Left lung (tissue), 10 donors: Measurements from ENCODE around the gene ZSWIM6. TPM values are rescaled to one million over a fixed set of nuclear protein-coding genes. Genes with fewer than 3 reads are reported as not detected.
A peak's percentile ranks its signal among the peaks of the same experiment; 100 is the strongest.

ENCODE experiments used
- ATAC-seq: fragments of 200-7000 bp; cut with Tn5 transposase; one replicate; pipeline ENCODE4 v1.9.1; 2020; ENCODE audit warnings: moderate library complexity
- DNase-seq, 4 donors: peaks; one replicate each; pipeline ENCODE4 v3.0.0-alpha.2; 2013 to 2020
- H3K27ac ChIP-seq, 2 donors: fragments of 200-600 bp; sonication (generic) in 1 of 2; one replicate each; pipeline versions ENCODE4 v1.5.0 to v1.8.0; 2020 to 2021
- H3K27me3 ChIP-seq, 2 donors: fragments of 200-600 bp; sonication (generic) in 1 of 2; one replicate each; pipeline versions ENCODE4 v1.5.0 to v1.8.0; 2020 to 2021
- H3K36me3 ChIP-seq, 2 donors: fragments of 200-600 bp; sonication (generic) in 1 of 2; one replicate each; pipeline versions ENCODE4 v1.5.0 to v1.8.0; 2020 to 2021
- H3K4me1 ChIP-seq, 2 donors: fragments of 200-600 bp; one replicate each; pipeline ENCODE4 v1.8.0; 2021
- H3K4me3 ChIP-seq, 2 donors: fragments of 200-600 bp; sonication (generic) in 1 of 2; one replicate each; pipeline versions ENCODE4 v1.5.0 to v1.8.0; 2020 to 2021; ENCODE audit warnings: mild to moderate bottlenecking in 1 of 2
- H3K9me3 ChIP-seq, 2 donors: fragments of 200-600 bp; sonication (generic) in 1 of 2; one replicate each; pipeline versions ENCODE4 v1.5.0 to v1.8.0; 2020 to 2021
- intact Hi-C, 2 donors: fragments of 100-400 bp; cut with DNase I; formaldehyde crosslinking; loops; one replicate each; pipeline versions ENCODE4 v1.11.2 to v1.14.2; 2022
- polyA plus RNA-seq, 6 donors: library from polyadenylated mRNA; unstranded; fragments of 120-200 nt; gene quantifications; one replicate each; pipeline ENCODE4 v1.2.1, GENCODE V29; 2013; ENCODE audit not compliant: insufficient read length in 6 of 6
- total RNA-seq, 2 donors: library from RNA; stranded (reverse); fragmentation: NEBNext Ultra II Directional; extraction: Animal tissue kit (Norgen Biotek cat#: 25700); gene quantifications; one replicate each; pipeline ENCODE4 v1.2.1, GENCODE V29; 2021
- TF ChIP-seq, protein P1 (sequence below), 2 donors: fragments of 200-600 bp; sonication (generic) in 1 of 2; IDR thresholded peaks; one replicate each; pipeline versions ENCODE4 v1.5.0 to v1.8.0; 2021; ENCODE audit warnings: antibody characterized with exemption in 2 of 2
- donor health status: DM: no; HTN: yes; CAD: no.
- donor health status: DM: no; HTN: no; CAD: no.

Gene ZSWIM6
- total and polyA plus RNA-seq, 8 donors = 17.5 to 24.4 (median 22.3) TPM

DNA sequence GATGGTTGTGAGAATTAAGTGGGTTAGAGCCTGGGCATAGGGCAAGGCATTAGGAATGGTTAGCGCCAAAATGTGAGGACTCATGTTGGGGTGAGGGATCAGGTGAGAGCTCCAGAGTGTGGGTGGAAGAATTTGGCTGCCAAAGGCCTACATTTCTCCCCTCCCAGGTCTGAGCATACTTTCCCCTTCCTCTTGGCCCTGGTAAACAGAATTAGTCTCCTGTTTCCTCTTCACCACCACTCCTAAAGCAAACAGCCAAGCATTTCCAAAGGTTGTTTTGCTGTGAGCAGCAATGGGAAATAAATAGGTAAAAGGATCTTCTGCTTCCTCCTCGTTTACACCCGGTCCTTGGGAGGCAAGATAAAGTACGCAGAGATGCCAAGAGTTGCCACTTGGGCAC is 132.5 kb downstream of the ZSWIM6 start:
- intact Hi-C loops = no loop called here
- H3K36me3 ChIP-seq = no peaks in the 10 kb centered on the region
- H3K4me1 ChIP-seq = peaks cover 0 to 27% of the 10 kb centered on the region in 2 donors
- H3K9me3 ChIP-seq = no peaks in the 10 kb centered on the region
- no peak overlapping the region for H3K27ac ChIP-seq
- DNase-seq (no peak), ATAC-seq (peak; percentile 27)
- H3K27me3 ChIP-seq = no peaks in the 10 kb centered on the region
- TF ChIP-seq, protein P1, sequence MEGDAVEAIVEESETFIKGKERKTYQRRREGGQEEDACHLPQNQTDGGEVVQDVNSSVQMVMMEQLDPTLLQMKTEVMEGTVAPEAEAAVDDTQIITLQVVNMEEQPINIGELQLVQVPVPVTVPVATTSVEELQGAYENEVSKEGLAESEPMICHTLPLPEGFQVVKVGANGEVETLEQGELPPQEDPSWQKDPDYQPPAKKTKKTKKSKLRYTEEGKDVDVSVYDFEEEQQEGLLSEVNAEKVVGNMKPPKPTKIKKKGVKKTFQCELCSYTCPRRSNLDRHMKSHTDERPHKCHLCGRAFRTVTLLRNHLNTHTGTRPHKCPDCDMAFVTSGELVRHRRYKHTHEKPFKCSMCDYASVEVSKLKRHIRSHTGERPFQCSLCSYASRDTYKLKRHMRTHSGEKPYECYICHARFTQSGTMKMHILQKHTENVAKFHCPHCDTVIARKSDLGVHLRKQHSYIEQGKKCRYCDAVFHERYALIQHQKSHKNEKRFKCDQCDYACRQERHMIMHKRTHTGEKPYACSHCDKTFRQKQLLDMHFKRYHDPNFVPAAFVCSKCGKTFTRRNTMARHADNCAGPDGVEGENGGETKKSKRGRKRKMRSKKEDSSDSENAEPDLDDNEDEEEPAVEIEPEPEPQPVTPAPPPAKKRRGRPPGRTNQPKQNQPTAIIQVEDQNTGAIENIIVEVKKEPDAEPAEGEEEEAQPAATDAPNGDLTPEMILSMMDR (IDR thresholded peaks at IDR 0.05) = no peak
- H3K4me3 ChIP-seq = no peak overlapping the region

DNA sequence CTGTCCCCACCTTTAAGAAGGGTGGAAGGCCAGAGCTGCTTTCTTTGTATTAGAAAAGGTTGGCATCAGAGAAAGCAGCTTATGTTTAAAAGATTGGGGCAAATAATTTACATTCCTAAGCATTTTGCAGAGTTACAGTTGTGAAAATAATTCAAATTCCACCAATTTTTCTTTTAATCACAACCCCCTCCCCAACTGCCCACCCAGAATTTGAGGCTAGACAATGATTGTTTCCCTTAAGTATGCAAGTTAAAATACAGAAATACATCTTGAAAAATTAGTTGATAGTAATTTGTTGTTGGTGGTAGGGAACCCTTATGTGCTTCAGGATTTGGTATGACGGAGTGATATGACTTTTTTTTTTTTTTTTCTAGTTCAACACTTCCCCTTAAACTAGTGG is 133.0 kb downstream of the ZSWIM6 start:
- ATAC-seq (no peak), DNase-seq (no peak)
- TF ChIP-seq, protein P1 (IDR thresholded peaks at IDR 0.05) = no peak
- Histone ChIP-seq H3K4me1 (peaks cover 0 to 25% of the 10 kb centered on the region in 2 donors), H3K36me3 (no peaks in the 10 kb centered on the region), H3K4me3 (no peak overlapping the region), H3K9me3 (no peaks in the 10 kb centered on the region), H3K27ac (no peak overlapping the region), H3K27me3 (no peaks in the 10 kb centered on the region)
- intact Hi-C loops = no loop called here

DNA sequence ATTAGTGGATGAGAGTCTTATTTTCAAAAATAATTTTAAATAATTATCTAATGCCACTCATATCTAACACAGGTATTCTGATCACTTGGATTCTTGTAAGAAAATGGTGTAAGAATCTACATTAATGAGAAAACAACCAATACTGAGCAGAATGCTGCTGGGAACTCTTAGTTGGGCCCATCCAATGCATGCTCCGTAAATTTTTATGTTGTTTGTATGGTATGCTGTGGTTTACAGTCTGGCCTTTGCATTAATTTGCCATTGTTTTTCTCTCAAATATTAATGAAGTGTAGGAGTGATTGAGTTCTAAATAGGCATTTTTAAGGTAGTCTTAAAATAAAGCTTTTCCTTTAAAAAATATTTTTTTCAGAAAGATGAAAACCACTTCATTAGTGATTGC is 133.4 kb downstream of the ZSWIM6 start:
- H3K9me3 ChIP-seq = no peaks in the 10 kb centered on the region
- no peaks in the 10 kb centered on the region for H3K27me3 ChIP-seq
- intact Hi-C loops = no loop called here
- DNase-seq (no peak), ATAC-seq (no peak)
- H3K27ac ChIP-seq = no peak overlapping the region
- TF ChIP-seq, protein P1 (IDR thresholded peaks at IDR 0.05) = no peak
- H3K36me3 ChIP-seq = no peaks in the 10 kb centered on the region
- peaks cover 0 to 23% of the 10 kb centered on the region in 2 donors for H3K4me1 ChIP-seq
- H3K4me3 ChIP-seq = no peak overlapping the region

DNA sequence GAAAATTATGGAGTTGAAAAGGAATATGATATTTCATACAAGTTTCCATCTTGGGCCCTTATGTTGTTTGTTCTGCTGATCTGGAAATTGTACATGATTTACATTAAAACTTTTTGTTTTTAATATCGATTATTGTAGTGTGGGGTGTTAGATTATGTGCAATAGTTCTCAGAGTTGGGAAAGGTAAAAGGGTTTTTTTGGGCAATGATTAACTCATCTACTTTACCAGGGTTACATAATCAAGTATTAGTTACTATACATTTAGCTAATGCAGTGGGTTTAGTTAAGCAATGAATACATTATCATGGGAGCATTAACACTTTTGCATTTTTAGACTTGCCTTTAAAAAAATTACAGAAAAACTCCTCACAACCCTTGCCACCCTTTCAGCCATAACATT is 134.0 kb downstream of the ZSWIM6 start:
- Histone ChIP-seq H3K4me3 (no peak overlapping the region), H3K9me3 (no peaks in the 10 kb centered on the region), H3K27me3 (no peaks in the 10 kb centered on the region), H3K27ac (no peak overlapping the region), H3K36me3 (no peaks in the 10 kb centered on the region), H3K4me1 (peaks cover 0 to 23% of the 10 kb centered on the region in 2 donors)
- TF ChIP-seq, protein P1 (IDR thresholded peaks at IDR 0.05) = no peak
- ATAC-seq (no peak), DNase-seq (no peak)
- intact Hi-C loops = no loop called here

DNA sequence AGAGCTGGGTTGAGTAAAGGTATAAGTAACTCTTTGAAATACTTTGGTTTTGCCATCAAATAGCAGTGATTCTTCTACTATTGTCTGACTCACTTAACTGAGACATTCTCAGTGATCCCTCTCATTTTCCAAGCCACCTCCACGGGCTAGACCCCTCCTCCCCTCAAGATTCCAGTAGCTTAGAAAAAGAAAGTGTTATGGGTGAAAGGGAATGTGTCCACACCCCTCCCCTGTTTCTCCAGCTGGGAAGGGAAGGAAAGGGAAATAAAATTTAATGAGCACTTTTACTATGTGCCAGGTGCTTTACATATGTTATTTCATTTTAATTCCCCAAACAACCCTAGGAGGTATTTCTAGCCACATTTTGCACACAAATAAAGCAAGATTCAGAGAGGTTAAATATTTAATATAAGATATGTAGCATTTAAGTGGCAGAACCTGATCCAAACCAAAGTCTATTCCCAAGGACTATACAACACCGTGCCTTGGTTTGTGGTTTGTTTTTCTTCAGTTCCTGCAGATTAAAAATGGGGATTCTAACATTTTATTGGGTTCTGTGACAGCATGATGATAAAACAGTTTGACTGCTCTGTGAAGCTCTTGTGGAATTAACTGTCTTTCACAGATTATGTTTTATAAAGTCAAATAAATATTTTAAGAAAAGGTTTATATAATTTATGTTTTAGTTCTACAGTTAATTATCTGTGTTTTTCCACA is 135.9 kb downstream of the ZSWIM6 start:
- H3K4me3 ChIP-seq = no peak overlapping the region
- no peak for DNase-seq
- H3K36me3 ChIP-seq = no peaks in the 10 kb centered on the region
- TF ChIP-seq, protein P1 (IDR thresholded peaks at IDR 0.05) = no peak
- no peak overlapping the region for H3K27ac ChIP-seq
- intact Hi-C loops = no loop called here
- peak; percentile 20 for ATAC-seq
- no peaks in the 10 kb centered on the region for H3K27me3 ChIP-seq
- no peaks in the 10 kb centered on the region for H3K9me3 ChIP-seq
- peaks cover 0 to 20% of the 10 kb centered on the region in 2 donors for H3K4me1 ChIP-seq
